ACC112 (cell line): ENCODE measurements around the gene UCK2.

Experiments
- H2AFZ ChIP-seq: fragments of 200-600 bp; sonication (generic); one replicate; pipeline ENCODE4 v1.6.0; 2017; ENCODE audit warnings: antibody characterized with exemption, low read length; ENCODE audit not compliant: unreplicated experiment
- H3K27ac ChIP-seq: fragments of 200-600 bp; sonication (generic); 2 replicates; pipeline ENCODE4 v1.5.1; 2014; ENCODE audit warnings: low read depth, mild to moderate bottlenecking, antibody characterized with exemption, low read length, moderate library complexity
- H3K27me3 ChIP-seq: fragments of 200-600 bp; sonication (generic); 2 replicates; pipeline ENCODE4 v1.6.1; 2014; ENCODE audit warnings: mild to moderate bottlenecking, antibody characterized with exemption, low read length, moderate library complexity, mixed read lengths; ENCODE audit not compliant: insufficient read depth
- H3K36me3 ChIP-seq: fragments of 200-600 bp; sonication (generic); 2 replicates; pipeline ENCODE4 v1.6.1; 2016; ENCODE audit warnings: mild to moderate bottlenecking, antibody characterized with exemption, low read length, moderate library complexity, mixed read lengths; ENCODE audit not compliant: insufficient read depth
- H3K4me1 ChIP-seq: fragments of 200-600 bp; sonication (generic); one replicate; pipeline ENCODE4 v1.6.1; 2016; ENCODE audit warnings: low read length, mixed read lengths; ENCODE audit not compliant: insufficient read depth, unreplicated experiment, control insufficient read depth
- H3K4me3 ChIP-seq: fragments of 200-600 bp; sonication (generic); 2 replicates; pipeline ENCODE4 v1.5.1; 2014; ENCODE audit warnings: mild to moderate bottlenecking, low read depth, low read length
- H3K79me2 ChIP-seq: fragments of 200-600 bp; sonication (generic); one replicate; pipeline ENCODE4 v1.6.0; 2016; ENCODE audit warnings: low read length; ENCODE audit not compliant: control insufficient read depth, unreplicated experiment, insufficient read depth

UCK2 gene

GRCh38 chr1:165834229-165834628 lies 6.8 kb downstream of the UCK2 start:
- Histone ChIP-seq H3K4me1 (peaks cover 6% of the 10 kb centered on the region), H3K27me3 (no peaks in the 10 kb centered on the region), H3K4me3 (no peak overlapping the region), H3K27ac (no peak overlapping the region), H3K79me2 (peaks cover 89% of the 10 kb centered on the region), H3K36me3 (no peaks in the 10 kb centered on the region; the same call in 1 of the 2 replicates), H2AFZ (no peak overlapping the region)

GRCh38 chr1:165834881-165835280 lies 7.5 kb downstream of the UCK2 start:
- H3K36me3 ChIP-seq, result no peaks in the 10 kb centered on the region; the same call in 1 of the 2 replicates
- H2AFZ ChIP-seq, result no peak overlapping the region
- H3K27ac ChIP-seq, result no peak overlapping the region
- H3K79me2 ChIP-seq, result peaks cover 89% of the 10 kb centered on the region
- no peak overlapping the region for H3K4me3 ChIP-seq
- H3K4me1 ChIP-seq, result peaks cover 1% of the 10 kb centered on the region
- H3K27me3 ChIP-seq, result no peaks in the 10 kb centered on the region

GRCh38 chr1:165836664-165837482 lies 9.5 kb downstream of the UCK2 start:
- Histone ChIP-seq H3K27ac (no peak overlapping the region), H3K36me3 (no peaks in the 10 kb centered on the region; the same call in 1 of the 2 replicates), H3K79me2 (peaks cover 87% of the 10 kb centered on the region), H2AFZ (no peak overlapping the region), H3K4me1 (peaks cover 5% of the 10 kb centered on the region), H3K4me3 (no peak overlapping the region), H3K27me3 (no peaks in the 10 kb centered on the region)

- Histone ChIP-seq H2AFZ (no peak overlapping the region), H3K4me3 (no peak overlapping the region), H3K36me3 (no peaks in the 10 kb centered on the region; the same call in 1 of the 2 replicates), H3K79me2 (peaks cover 87% of the 10 kb centered on the region), H3K4me1 (peaks cover 16% of the 10 kb centered on the region), H3K27me3 (no peaks in the 10 kb centered on the region), H3K27ac (no peak overlapping the region)
Observed at GRCh38 chr1:165837838-165838364, 10.5 kb downstream of the UCK2 start.

- no peaks in the 10 kb centered on the region; the same call in 1 of the 2 replicates for H3K36me3 ChIP-seq
- peaks cover 89% of the 10 kb centered on the region for H3K79me2 ChIP-seq
- H3K4me1 ChIP-seq, result peaks cover 25% of the 10 kb centered on the region
- no peak overlapping the region for H2AFZ ChIP-seq
- no peaks in the 10 kb centered on the region for H3K27me3 ChIP-seq
- H3K27ac ChIP-seq, result no peak overlapping the region
- no peak overlapping the region for H3K4me3 ChIP-seq
Observed at GRCh38 chr1:165840423-165840822, 13.0 kb downstream of the UCK2 start.

DNA sequence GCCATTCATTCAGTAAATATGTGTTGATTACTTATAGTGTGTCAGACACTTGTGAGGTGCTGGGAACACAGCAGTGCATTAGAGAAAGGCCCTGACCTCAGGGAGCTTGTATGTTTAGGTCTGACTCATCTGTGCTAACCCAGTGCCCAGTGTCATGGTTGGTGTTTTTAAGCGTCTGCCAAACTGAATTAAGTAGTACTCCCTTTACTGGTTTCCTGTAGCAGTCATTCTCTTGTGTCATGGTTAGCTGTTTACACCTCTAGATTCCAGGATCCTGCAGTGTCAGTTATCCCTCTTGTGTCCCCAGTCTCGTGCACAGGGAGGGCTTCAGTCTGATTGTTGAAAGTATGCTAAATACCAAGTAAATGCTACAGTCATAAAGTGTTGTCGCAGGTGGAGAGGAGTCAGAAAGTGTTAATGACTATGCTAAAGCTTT lies 14.2 kb downstream of the UCK2 start:
- no peaks in the 10 kb centered on the region; the same call in 1 of the 2 replicates for H3K36me3 ChIP-seq

DNA sequence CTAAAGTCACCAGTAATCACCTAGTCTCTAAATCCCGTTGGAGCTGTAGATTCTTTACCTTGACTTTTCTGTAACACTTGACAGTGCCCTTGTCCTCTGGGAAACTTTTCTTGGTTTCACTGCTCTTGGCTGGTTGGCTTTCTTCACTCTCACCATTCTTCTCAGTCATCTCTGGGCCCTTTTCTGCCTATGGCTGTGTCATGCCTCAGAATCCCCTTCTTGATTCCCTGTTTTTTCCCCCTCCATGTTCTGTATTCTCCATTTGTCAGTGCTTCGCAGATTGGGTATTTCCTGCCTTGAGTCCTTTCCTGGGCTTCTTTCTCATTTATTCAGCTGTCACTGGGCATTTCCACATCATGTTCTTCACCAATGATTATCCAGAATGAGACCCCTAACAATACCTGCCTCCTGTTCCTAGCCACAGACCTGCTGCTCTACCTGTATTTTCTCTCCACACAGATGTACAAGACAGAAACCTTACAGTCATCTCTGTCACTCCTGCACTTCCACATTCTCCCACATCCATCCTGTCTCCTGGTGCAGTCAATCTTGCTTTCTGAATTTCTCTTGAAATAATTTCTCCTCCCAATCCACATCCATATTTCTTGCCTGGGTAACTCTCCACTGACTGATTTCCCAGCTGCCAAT lies 14.7 kb downstream of the UCK2 start:
- H3K79me2 ChIP-seq, result peaks cover 93% of the 10 kb centered on the region
- peak overlapping the region; percentile 43; the same call in 1 of the 2 replicates for H3K4me3 ChIP-seq
- H2AFZ ChIP-seq, result no peak overlapping the region
- H3K27ac ChIP-seq, result peak overlapping the region; percentile 66
- H3K27me3 ChIP-seq, result no peaks in the 10 kb centered on the region
- no peaks in the 10 kb centered on the region for H3K36me3 ChIP-seq
- peaks cover 25% of the 10 kb centered on the region for H3K4me1 ChIP-seq

More for the DNA sequence above, 14.2 kb downstream of the UCK2 start:
- peaks cover 25% of the 10 kb centered on the region for H3K4me1 ChIP-seq
- no peak overlapping the region for H3K4me3 ChIP-seq
- H3K27ac ChIP-seq, result peak overlapping the region; percentile 66; the same call in 1 of the 2 replicates
- H2AFZ ChIP-seq, result no peak overlapping the region
- no peaks in the 10 kb centered on the region for H3K27me3 ChIP-seq
- peaks cover 94% of the 10 kb centered on the region for H3K79me2 ChIP-seq

DNA sequence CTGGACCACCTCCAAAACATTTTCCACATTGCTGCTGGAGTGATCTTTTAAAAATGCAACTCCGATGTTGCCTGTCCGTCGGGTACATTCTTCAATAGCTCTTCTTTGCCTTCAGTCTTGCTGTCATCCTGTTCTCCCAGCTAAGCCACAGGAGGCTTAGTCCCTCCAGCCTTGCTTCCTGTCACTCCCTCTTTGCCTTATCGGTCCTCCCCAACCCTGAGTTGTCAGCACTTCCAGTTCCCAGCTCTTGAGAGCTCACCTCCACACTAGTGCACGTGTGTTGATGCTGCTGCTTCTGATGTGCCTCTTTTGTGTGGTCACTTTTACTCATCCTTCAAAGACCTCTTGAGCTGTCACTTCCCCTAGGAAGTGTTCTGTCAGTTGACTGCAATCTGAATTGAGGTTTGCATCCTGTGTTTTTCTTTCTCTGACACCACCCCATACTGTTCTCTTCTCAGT lies 15.3 kb downstream of the UCK2 start:
- H3K4me1 ChIP-seq, result peaks cover 25% of the 10 kb centered on the region
- H2AFZ ChIP-seq, result no peak overlapping the region
- peaks cover 93% of the 10 kb centered on the region for H3K79me2 ChIP-seq
- H3K27ac ChIP-seq, result peak overlapping the region; percentile 66
- no peaks in the 10 kb centered on the region for H3K36me3 ChIP-seq
- no peaks in the 10 kb centered on the region for H3K27me3 ChIP-seq
- H3K4me3 ChIP-seq, result peak overlapping the region; percentile 43; the same call in 1 of the 2 replicates

DNA sequence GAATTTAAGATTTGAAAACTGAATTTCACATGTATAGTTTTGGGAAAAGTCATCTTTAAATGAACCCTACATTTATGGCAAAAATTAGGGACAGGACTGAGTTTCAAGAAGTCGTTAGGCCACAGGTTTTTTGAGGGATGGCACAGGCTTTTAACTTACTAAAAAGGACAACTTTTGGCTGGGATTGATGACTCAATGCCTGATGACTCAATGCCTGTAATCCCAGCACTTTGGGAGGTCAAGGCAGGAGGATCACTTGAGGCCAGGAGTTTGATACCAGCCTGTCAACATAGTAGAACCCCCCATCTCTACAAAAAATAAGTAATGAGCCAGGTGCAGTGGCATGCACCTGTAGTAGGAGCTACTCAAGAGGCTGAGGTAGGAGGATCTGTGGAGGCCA lies 15.9 kb downstream of the UCK2 start:
- Histone ChIP-seq H3K36me3 (no peaks in the 10 kb centered on the region), H3K27ac (peak overlapping the region; percentile 66), H3K4me3 (peak overlapping the region; percentile 43; the same call in 1 of the 2 replicates), H2AFZ (no peak overlapping the region), H3K27me3 (no peaks in the 10 kb centered on the region), H3K4me1 (peaks cover 25% of the 10 kb centered on the region), H3K79me2 (peaks cover 93% of the 10 kb centered on the region)

DNA sequence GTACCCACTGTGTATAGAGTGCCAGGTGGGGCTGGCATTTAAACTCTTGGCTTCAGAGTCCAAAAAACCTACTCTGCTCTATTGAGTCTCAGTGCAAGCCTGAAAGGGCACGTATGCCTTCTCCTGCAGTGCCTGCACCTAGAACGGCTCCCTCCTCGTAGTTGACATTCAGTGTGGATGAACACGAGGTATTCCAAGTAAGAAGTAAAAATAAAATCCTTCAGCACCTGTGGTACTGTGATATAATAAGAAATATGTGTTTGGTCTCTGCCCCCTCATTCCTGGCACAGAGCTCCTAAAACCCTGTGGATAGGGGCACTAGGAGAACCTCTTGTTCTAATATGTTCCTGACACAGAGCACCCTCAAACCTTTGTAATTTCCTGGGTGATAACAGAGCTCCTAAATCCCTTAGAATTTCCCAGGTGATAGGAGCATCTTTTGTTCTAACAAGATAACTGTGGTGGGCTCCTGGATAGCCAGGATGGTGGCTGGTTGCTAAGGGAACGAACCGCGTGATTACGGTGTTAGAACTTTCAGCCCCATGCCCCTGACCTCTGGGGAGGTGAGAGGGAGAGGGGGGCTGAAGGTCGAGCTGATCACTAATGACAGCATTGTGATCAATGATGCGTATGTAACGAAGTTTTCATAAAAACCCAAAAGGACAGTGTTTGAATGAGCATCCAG lies 16.8 kb downstream of the UCK2 start:
- Histone ChIP-seq H3K4me3 (no peak overlapping the region), H3K27ac (no peak overlapping the region), H3K79me2 (peaks cover 95% of the 10 kb centered on the region), H2AFZ (no peak overlapping the region), H3K4me1 (peaks cover 25% of the 10 kb centered on the region), H3K36me3 (no peaks in the 10 kb centered on the region), H3K27me3 (no peaks in the 10 kb centered on the region)
